ENCODE data around the gene TEK. TPM values are rescaled to one million over a fixed set of nuclear protein-coding genes. Genes with fewer than 3 reads are reported as not detected.
A peak's percentile ranks its signal among the peaks of the same experiment; 100 is the strongest.

TEK gene
- total and polyA plus RNA-seq, 4 donors, result 5.9 to 76.1 (median 24.9) TPM

DNA sequence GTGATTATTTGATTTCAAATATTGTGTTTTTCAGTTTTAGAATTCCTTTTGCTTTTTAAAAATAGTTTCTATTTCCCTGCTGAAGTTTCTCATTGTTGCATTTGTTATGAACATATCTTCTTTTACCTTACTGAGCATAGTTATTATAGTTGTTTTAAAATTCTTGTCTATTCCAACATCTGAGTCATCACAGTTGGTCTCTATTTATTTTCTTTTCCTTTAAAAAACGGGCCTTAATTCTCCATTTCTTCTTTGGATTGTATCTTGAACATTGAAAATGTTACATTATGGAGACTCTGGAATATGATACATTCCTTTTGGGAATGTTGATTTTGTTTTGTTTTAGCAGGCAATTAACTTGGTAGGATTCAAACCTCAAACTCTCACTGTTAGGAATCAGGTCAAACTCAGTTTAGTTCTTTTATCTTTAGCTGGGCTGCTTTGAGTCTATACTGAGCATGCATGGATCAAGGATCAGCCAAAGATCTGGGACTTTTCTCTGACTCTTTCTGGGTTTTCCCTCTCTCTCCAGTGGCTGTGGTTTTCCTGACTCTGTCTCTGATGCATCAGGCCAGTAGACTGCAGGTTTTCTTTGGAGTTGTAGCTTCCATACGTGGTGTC is 70.3 kb downstream of the TEK start:
- TF ChIP-seq, protein P1, sequence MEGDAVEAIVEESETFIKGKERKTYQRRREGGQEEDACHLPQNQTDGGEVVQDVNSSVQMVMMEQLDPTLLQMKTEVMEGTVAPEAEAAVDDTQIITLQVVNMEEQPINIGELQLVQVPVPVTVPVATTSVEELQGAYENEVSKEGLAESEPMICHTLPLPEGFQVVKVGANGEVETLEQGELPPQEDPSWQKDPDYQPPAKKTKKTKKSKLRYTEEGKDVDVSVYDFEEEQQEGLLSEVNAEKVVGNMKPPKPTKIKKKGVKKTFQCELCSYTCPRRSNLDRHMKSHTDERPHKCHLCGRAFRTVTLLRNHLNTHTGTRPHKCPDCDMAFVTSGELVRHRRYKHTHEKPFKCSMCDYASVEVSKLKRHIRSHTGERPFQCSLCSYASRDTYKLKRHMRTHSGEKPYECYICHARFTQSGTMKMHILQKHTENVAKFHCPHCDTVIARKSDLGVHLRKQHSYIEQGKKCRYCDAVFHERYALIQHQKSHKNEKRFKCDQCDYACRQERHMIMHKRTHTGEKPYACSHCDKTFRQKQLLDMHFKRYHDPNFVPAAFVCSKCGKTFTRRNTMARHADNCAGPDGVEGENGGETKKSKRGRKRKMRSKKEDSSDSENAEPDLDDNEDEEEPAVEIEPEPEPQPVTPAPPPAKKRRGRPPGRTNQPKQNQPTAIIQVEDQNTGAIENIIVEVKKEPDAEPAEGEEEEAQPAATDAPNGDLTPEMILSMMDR (IDR thresholded peaks at IDR 0.05; ENCODE audit: control extremely low read depth, extremely low read depth), result no peak
- peaks cover 0 to 3% (median 0%) of the 10 kb centered on the region in 4 donors for H3K36me3 ChIP-seq (ENCODE audit: control insufficient read depth in 4 of 4, insufficient read depth in 4 of 4, low read length in 4 of 4)
- DNase-seq (no peak), ATAC-seq (ENCODE audit: insufficient read depth, low FRiP score) (no peak)
- H3K27me3 ChIP-seq (ENCODE audit: control insufficient read depth in 3 of 3, insufficient read depth in 3 of 3, low read length in 2 of 3), result no peaks in the 10 kb centered on the region
- no peak overlapping the region for H3K9ac ChIP-seq (ENCODE audit: insufficient read depth in 1 of 2, low read length in 2 of 2)
- 80 to 82% methylated on average over 2 of the region's 2 CpGs for WGBS, 2 donors
- no peak overlapping the region for H3K4me3 ChIP-seq
- peaks cover 0 to 4% (median 1%) of the 10 kb centered on the region in 4 donors for H3K9me3 ChIP-seq (ENCODE audit: control insufficient read depth in 4 of 4, insufficient read depth in 3 of 4, low read length in 3 of 4)
- peaks cover 3 to 17% (median 7%) of the 10 kb centered on the region in 5 donors for H3K4me1 ChIP-seq (ENCODE audit: control insufficient read depth in 5 of 5, insufficient read depth in 5 of 5, low read length in 5 of 5)
- no peak overlapping the region for H3K27ac ChIP-seq (ENCODE audit: low read depth in 1 of 2, low read length in 1 of 2)

DNA sequence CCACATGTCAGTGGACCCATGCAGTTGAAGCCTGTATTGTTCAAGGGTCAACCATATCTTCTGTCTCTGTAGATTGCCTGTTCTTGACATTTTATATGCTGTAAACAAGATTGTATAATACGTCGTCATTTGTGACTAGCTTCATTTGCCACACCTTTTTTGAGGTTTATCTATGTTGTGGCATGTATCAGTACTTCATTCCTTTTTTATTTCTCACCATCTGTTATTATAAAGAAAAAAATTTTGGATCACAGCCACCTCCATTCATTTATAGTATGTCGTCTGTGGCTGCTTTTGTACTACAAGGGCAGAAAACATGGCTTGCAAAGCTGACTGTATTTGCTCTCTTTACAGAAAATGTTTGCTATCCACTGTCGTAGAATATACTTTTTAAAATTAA is 72.4 kb downstream of the TEK start:
- peaks cover 0 to 4% (median 1%) of the 10 kb centered on the region in 4 donors for H3K9me3 ChIP-seq (ENCODE audit: control insufficient read depth in 4 of 4, insufficient read depth in 3 of 4, low read length in 3 of 4)
- no peaks in the 10 kb centered on the region for H3K27me3 ChIP-seq (ENCODE audit: control insufficient read depth in 3 of 3, insufficient read depth in 3 of 3, low read length in 2 of 3)
- H3K27ac ChIP-seq (ENCODE audit: low read depth in 1 of 2, low read length in 1 of 2), result no peak overlapping the region
- ATAC-seq (ENCODE audit: insufficient read depth, low FRiP score), result no peak
- 54 to 77% methylated on average over 4 of the region's 4 CpGs for WGBS, 2 donors
- H3K4me3 ChIP-seq, result no peak overlapping the region
- peak in 2 of 3 donors; percentile 44 to 50 for DNase-seq
- H3K9ac ChIP-seq (ENCODE audit: insufficient read depth in 1 of 2, low read length in 2 of 2), result no peak overlapping the region
- TF ChIP-seq, protein P1 (IDR thresholded peaks at IDR 0.05; ENCODE audit: control extremely low read depth, extremely low read depth), result no peak
- H3K4me1 ChIP-seq (ENCODE audit: control insufficient read depth in 5 of 5, insufficient read depth in 5 of 5, low read length in 5 of 5), result peaks cover 3 to 17% (median 7%) of the 10 kb centered on the region in 5 donors
- H3K36me3 ChIP-seq (ENCODE audit: control insufficient read depth in 4 of 4, insufficient read depth in 4 of 4, low read length in 4 of 4), result peaks cover 0 to 3% (median 0%) of the 10 kb centered on the region in 4 donors

DNA sequence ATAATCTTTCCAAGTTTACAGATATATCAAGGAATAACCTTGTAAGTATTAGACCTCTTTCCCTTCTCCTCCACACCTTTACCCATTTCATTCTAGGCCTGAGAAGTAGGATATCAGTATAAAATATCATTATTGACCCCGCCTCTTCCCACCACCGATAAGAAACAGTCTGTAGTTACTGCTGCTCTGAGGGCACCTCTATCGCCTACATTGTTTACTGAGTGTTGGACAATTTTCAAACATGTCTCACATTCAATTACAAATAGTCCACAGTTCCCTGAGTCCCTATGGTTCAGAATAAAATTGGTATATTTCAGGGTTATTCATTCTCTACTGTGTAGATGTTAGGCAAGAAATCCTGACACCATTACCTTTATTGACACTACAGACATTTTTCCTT is 73.4 kb downstream of the TEK start:
- 44 to 71% methylated on average over 3 of the region's 3 CpGs for WGBS, 2 donors
- no peak for ATAC-seq (ENCODE audit: insufficient read depth, low FRiP score)

More for the DNA sequence above, 73.4 kb downstream of the TEK start:
- Histone ChIP-seq H3K36me3 (ENCODE audit: control insufficient read depth in 4 of 4, insufficient read depth in 4 of 4, low read length in 4 of 4) (peaks cover 0 to 3% (median 0%) of the 10 kb centered on the region in 4 donors), H3K9me3 (ENCODE audit: control insufficient read depth in 4 of 4, insufficient read depth in 3 of 4, low read length in 3 of 4) (peaks cover 0 to 4% (median 1%) of the 10 kb centered on the region in 4 donors), H3K4me1 (ENCODE audit: control insufficient read depth in 5 of 5, insufficient read depth in 5 of 5, low read length in 5 of 5) (peaks cover 3 to 17% (median 7%) of the 10 kb centered on the region in 5 donors), H3K27ac (ENCODE audit: low read depth in 1 of 2, low read length in 1 of 2) (no peak overlapping the region), H3K27me3 (ENCODE audit: control insufficient read depth in 3 of 3, insufficient read depth in 3 of 3, low read length in 2 of 3) (no peaks in the 10 kb centered on the region), H3K9ac (ENCODE audit: insufficient read depth in 1 of 2, low read length in 2 of 2) (no peak overlapping the region), H3K4me3 (no peak overlapping the region)
- no peak for DNase-seq
- TF ChIP-seq, protein P1 (IDR thresholded peaks at IDR 0.05; ENCODE audit: control extremely low read depth, extremely low read depth), result no peak
